LNCaP clone FGC (cell line): ENCODE results near the gene FNDC3B.

Source experiments
- DNase-seq: peaks from one replicate; pipeline ENCODE4 v3.0.0-alpha.2; 2011; ENCODE audit warnings: low read depth
- H3K4me3 ChIP-seq: 2 replicates; pipeline ENCODE4 v1.5.1; 2011; ENCODE audit warnings: mild to moderate bottlenecking, low read depth, low read length, control low read depth
- CTCF ChIP-seq: IDR thresholded peaks from 2 replicates; pipeline ENCODE4 v1.5.1; 2012; ENCODE audit warnings: mild to moderate bottlenecking; ENCODE audit not compliant: control insufficient read depth, insufficient read depth; ENCODE audit errors: extremely low read depth

Gene FNDC3B

GRCh38 chr3:172098698-172099494 lies 59.5 kb downstream of the FNDC3B start:
- no peak for DNase-seq
- no peak for TF ChIP-seq CTCF

GRCh38 chr3:172099495-172099808 lies 60.1 kb downstream of the FNDC3B start:
- no peak overlapping the region for H3K4me3 ChIP-seq
- no peak for DNase-seq
- TF ChIP-seq CTCF: no peak

More at GRCh38 chr3:172098698-172099494, 59.5 kb downstream of the FNDC3B start:
- no peak overlapping the region for H3K4me3 ChIP-seq

- no peak overlapping the region for H3K4me3 ChIP-seq
- no peak for TF ChIP-seq CTCF
- DNase-seq: no peak
Observed at GRCh38 chr3:172100482-172100881, 61.1 kb downstream of the FNDC3B start.

GRCh38 chr3:172101107-172101506 lies 61.7 kb downstream of the FNDC3B start:
- DNase-seq: no peak
- no peak for TF ChIP-seq CTCF
- no peak overlapping the region for H3K4me3 ChIP-seq

- H3K4me3 ChIP-seq: no peak overlapping the region
- no peak for DNase-seq
Observed at GRCh38 chr3:172102123-172102882, 62.9 kb downstream of the FNDC3B start.

GRCh38 chr3:172102883-172103310 lies 63.5 kb downstream of the FNDC3B start:
- DNase-seq: no peak
- no peak overlapping the region for H3K4me3 ChIP-seq
- no peak for TF ChIP-seq CTCF

More at GRCh38 chr3:172102123-172102882, 62.9 kb downstream of the FNDC3B start:
- TF ChIP-seq CTCF: no peak
